LNCAP (cell line): Measurements from ENCODE around the gene ANO8.

ENCODE experiments used
- CTCF ChIP-seq: fragments of 450-650 bp; IDR thresholded peaks from 2 replicates; pipeline ENCODE4 v1.5.1; 2017; ENCODE audit warnings: mild to moderate bottlenecking

The ANO8 gene

DNA sequence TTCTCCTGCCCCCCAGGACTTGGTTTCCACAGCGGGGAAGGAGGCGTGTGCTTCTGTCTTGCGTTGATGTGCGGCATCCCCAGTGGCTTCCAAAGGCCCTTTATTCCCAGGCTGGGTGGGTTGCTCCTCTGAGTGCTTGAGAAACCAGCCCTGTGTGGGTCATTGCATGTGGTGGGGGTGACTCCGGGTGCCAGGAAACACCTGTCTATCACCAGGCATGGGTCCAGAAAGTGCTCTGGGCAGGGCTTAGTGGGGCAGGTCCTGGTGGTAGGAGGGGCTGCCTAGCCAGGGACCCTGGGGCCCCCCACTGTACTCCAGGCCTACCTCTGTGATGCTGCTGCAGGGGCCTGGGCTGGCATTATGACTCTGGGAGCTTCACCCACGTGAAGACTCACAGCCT lies 15.7 kb downstream of the ANO8 start:
- no peak for TF ChIP-seq CTCF

GRCh38 chr19:17314007-17314593 lies 20.6 kb downstream of the ANO8 start:
- TF ChIP-seq CTCF: no peak

GRCh38 chr19:17312189-17313113 lies 22.2 kb downstream of the ANO8 start:
- no peak for TF ChIP-seq CTCF

GRCh38 chr19:17311455-17312188 lies 23.0 kb downstream of the ANO8 start:
- TF ChIP-seq CTCF: no peak

- no peak for TF ChIP-seq CTCF
Observed at GRCh38 chr19:17309965-17310461, 24.6 kb downstream of the ANO8 start.

DNA sequence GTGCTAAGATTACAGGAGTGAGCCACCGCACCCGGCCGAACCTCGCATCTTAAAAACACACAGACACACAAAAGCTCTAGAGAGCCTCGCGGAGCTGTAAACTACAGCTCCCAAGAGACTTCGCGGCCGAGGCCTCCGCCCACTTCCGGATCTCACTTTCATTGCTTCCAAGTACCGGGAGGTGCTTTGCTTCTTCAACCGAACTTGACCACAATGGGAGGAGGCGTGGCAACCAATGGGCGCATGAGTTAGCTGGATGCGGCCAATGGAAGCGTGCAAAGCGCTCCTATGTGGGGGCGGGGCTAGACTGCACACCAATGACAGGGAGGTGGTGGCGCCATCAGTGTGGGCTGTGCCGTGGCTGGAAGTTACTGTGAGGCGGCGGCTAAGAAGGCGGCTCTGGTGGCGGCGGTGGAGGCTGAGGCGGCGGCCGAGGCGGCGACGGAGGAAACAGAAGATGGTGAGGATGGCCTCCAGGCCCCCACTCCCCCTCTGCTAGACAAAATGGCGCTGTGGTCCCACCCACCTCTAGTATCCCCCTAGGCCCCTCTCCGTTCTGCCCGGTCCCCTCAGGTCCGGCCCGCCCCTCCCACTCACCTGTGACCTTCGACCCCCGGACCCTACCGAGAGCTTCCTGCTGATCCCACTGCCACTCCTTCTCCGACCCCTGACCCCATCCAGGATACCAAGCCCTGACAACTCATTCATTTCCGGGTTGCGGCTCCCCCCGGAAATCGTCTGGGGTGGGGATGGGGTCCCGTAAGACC lies 25.3 kb downstream of the ANO8 start, which contains the start of gene DDA1:
Gene DDA1, plus strand, starts transcription at position 366 of the 767 bp plus-strand sequence. Its CDS starts 92 bp downstream, at position 458.
- no peak for TF ChIP-seq CTCF

GRCh38 chr19:17307876-17308377 lies 26.7 kb downstream of the ANO8 start:
- no peak for TF ChIP-seq CTCF
